HepG2 (cell line): ENCODE results near the gene ZBTB37. TPM values are rescaled to one million over a fixed set of nuclear protein-coding genes. Genes with fewer than 3 reads are reported as not detected.
"Not testable (repeated sequence)": the region's sequence is repeated elsewhere in the genome, so short reads cannot be mapped to it uniquely, and the experiment has no call there.

Experiments
- ATAC-seq: fragments of 200-7000 bp; cut with Tn5 transposase; 3 replicates; pipeline ENCODE4 v1.9.1; 2020; ENCODE audit warnings: mild to moderate bottlenecking, moderate library complexity
- BruUV-seq: library from RNA; stranded (reverse); fragments of 400-500 nt; replicated peaks from 2 replicates; lab custom pipeline; 2021; lab: Mats Ljungman, UMichigan
- CTCF ChIA-PET: fragments of 300-600 bp; formaldehyde crosslinking; extraction: SDS; loops from one replicate; lab custom pipeline; 2021; ENCODE audit warnings: low total read pairs, inconsistent platforms, low intra/inter-chr PET ratio; lab: Yijun Ruan, JAX
- POLR2A ChIA-PET: fragments of 350-600 bp; sonication (Branson Sonifier 250); formaldehyde crosslinking; loops from one replicate; lab custom pipeline; 2020; ENCODE audit warnings: antibody characterized with exemption, inconsistent platforms; lab: Yijun Ruan, JAX
- DNase-seq: peaks from one replicate; pipeline ENCODE4 v3.0.0-alpha.2; 2015; ENCODE audit warnings: low spot score
- FAIRE-seq: peaks from 3 replicates; lab custom pipeline; 2011; peaks lifted over from hg19 to GRCh38; lab: Jason Lieb, UNC
- H2AFZ ChIP-seq: one replicate; pipeline ENCODE4 v1.6.1; 2011; ENCODE audit warnings: low read length, inconsistent platforms
- H3K27ac ChIP-seq: fragments of 300-600 bp; 3 replicates; pipeline ENCODE4 v1.8.0; 2011; ENCODE audit warnings: mixed run types, mild to moderate bottlenecking, mixed read lengths, low read length, inconsistent platforms; ENCODE audit not compliant: insufficient read depth; ENCODE audit errors: extremely low read length
- H3K27me3 ChIP-seq, 2 experiments: fragments of 200-600 bp in 1 of 2; 2 replicates in 1 of 2; 3 replicates in 1 of 2; pipeline versions ENCODE4 v1.6.0 to v1.8.0; 2011; ENCODE audit warnings: low read length in 2 of 2, mild to moderate bottlenecking in 2 of 2, moderate library complexity in 2 of 2, inconsistent platforms in 1 of 2; ENCODE audit not compliant: insufficient read depth in 2 of 2, control insufficient read depth in 1 of 2
- H3K36me3 ChIP-seq, 2 experiments: fragments of 200-600 bp in 1 of 2; replicated peaks in 1 of 2; 2 replicates in 1 of 2; 3 replicates in 1 of 2; pipeline versions ENCODE4 v1.5.1 to v1.8.0; 2011; ENCODE audit warnings: low read length in 2 of 2, inconsistent platforms in 1 of 2; ENCODE audit not compliant: insufficient read depth in 2 of 2, control insufficient read depth in 1 of 2
- H3K4me1 ChIP-seq: 2 replicates; pipeline ENCODE4 v1.5.1; 2012; ENCODE audit warnings: low read length, inconsistent platforms; ENCODE audit not compliant: insufficient read depth
- H3K4me2 ChIP-seq: 2 replicates; pipeline ENCODE4 v1.6.0; 2011; ENCODE audit warnings: low read depth, low read length, inconsistent platforms
- H3K4me3 ChIP-seq, 3 experiments: fragments of 200-600 bp in 1 of 3; sonication (generic), shearing (Covaris generic) in 1 of 3; replicated peaks in 1 of 3; 2 replicates each; pipeline ENCODE4 v1.5.1; 2011 to 2016; ENCODE audit warnings: low read length in 3 of 3, inconsistent platforms in 2 of 3, low read depth in 2 of 3, mild to moderate bottlenecking in 2 of 3, control low read depth in 1 of 3, mixed read lengths in 1 of 3; ENCODE audit not compliant: insufficient read depth in 1 of 3
- H3K79me2 ChIP-seq: one replicate; pipeline ENCODE4 v1.6.1; 2011; ENCODE audit warnings: low read length, inconsistent platforms; ENCODE audit not compliant: insufficient read depth
- H3K9ac ChIP-seq: 2 replicates; pipeline ENCODE4 v1.6.0; 2011; ENCODE audit warnings: mild to moderate bottlenecking, low read depth, low read length, inconsistent platforms; ENCODE audit not compliant: insufficient read depth
- H3K9me3 ChIP-seq: 2 replicates; pipeline ENCODE4 v1.5.1; 2012; ENCODE audit warnings: mild to moderate bottlenecking, low read length
- H4K20me1 ChIP-seq: 2 replicates; pipeline ENCODE4 v1.6.0; 2011; ENCODE audit warnings: inconsistent platforms, mild to moderate bottlenecking, low read length, moderate library complexity; ENCODE audit not compliant: insufficient read depth
- ARID3A ChIP-seq: IDR thresholded peaks from 2 replicates; pipeline ENCODE4 v1.6.1; 2012; ENCODE audit warnings: low read depth, low read length, improper control_type of control experiment
- ZNF749 ChIP-seq: sonication (generic); formaldehyde crosslinking; IDR thresholded peaks from 2 replicates; pipeline ENCODE4 v1.8.0; 2022; ENCODE audit warnings: mild to moderate bottlenecking, missing genetic modification reagents, moderate library complexity, borderline replicate concordance
- ZSCAN20 ChIP-seq: sonication (generic); formaldehyde crosslinking; IDR thresholded peaks from 2 replicates; pipeline ENCODE4 v1.4.0; 2020; ENCODE audit warnings: missing genetic modification reagents, mild to moderate bottlenecking, borderline replicate concordance
- WGBS: methylation state at CpG from one replicate; pipeline ENCODE4 v1.1.6; 2017; ENCODE audit warnings: low lambda C conversion rate; 5-methylcytosine and 5-hydroxymethylcytosine counted together
- in situ Hi-C: cut with HindIII; loops from 2 replicates; pipeline ENCODE4 v1.10.0; 2017; ENCODE audit warnings: low pct_unique_long_range_greater_than_20kb; ENCODE audit not compliant: extremely low pct_ligation_motif_present
- intact Hi-C: fragments of 100-400 bp; cut with micrococcal nuclease; formaldehyde crosslinking; loops from one replicate; pipeline ENCODE4 v1.10.0; 2022; ENCODE audit not compliant: unreplicated experiment
- polyA plus RNA-seq, 8 experiments: library from polyadenylated mRNA; depleted of rRNA in 3 of 8; stranded (reverse) in 7 of 8; unstranded in 1 of 8; fragments of >200 nt; fragmentation: Illumina TruSeq in 4 of 8; extraction: Trizol in 4 of 8; gene quantifications; 2 replicates each; pipeline versions ENCODE4 v1.2.1 to v1.2.3, GENCODE V29; 2011 to 2016; ENCODE audit warnings: low read depth in 4 of 8, missing spikeins in 1 of 8, mixed read lengths in 1 of 8; ENCODE audit not compliant: insufficient read depth in 1 of 8
- total RNA-seq, 5 experiments: library from RNA; depleted of rRNA; stranded (reverse); fragments of >200 nt; fragmentation: Illumina TruSeq; extraction: Trizol; gene quantifications; 2 replicates each; pipeline ENCODE4 v1.2.3, GENCODE V29; 2016; ENCODE audit warnings: low read depth in 1 of 5

ZBTB37 gene
- total and polyA plus RNA-seq, 2 of the 13 experiments (the other 11 are each of a cell fraction or from before 2014, with no cell fraction given) = 2.6 to 7.7 TPM

DNA sequence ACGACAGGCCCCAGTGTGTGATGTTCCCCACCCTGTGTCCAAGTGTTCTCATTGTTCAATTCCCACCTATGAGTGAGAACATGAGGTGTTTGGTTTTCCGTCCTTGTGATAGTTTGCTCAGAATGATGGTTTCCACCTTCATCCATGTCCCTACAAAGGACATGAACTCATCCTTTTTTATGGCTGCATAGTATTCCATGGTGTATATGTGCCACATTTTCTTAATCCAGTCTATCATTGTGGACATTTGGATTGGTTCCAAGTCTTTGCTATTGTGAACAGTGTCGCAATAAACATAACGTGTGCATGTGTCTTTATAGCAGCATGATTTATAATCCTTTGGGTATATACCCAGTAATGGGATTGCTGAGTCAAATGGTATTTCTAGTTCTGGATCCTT, 12.9 kb downstream of the ZBTB37 start:
- intact Hi-C loops = not testable (repeated sequence)
- WGBS = 96% methylated on average over 4 of the region's 4 CpGs

GRCh38 chr1:173884701-173885100, 16.5 kb downstream of the ZBTB37 start:
- no peak for ATAC-seq
- DNase-seq = no peak
- POLR2A ChIA-PET = interaction anchor here (1.0 kb wide), 1 partner anchor 16 kb away, joined by 3 read pairs; the partner anchor contains the start of gene ZBTB37

More for the DNA sequence above, 12.9 kb downstream of the ZBTB37 start:
- H3K4me3 ChIP-seq, FAIRE-seq, H3K27ac ChIP-seq, H3K9me3 ChIP-seq, H3K9ac ChIP-seq, DNase-seq, POLR2A ChIA-PET, H3K4me2 ChIP-seq, BruUV-seq, ATAC-seq, H2AFZ ChIP-seq, in situ Hi-C loops, H3K27me3 ChIP-seq, H3K4me1 ChIP-seq, H4K20me1 ChIP-seq, CTCF ChIA-PET, H3K79me2 ChIP-seq: not testable (repeated sequence)
- H3K36me3 ChIP-seq = peaks cover 6 to 22% of the 10 kb centered on the region in 2 experiments; a peak in 4 of 5 replicates

More at GRCh38 chr1:173884701-173885100, 16.5 kb downstream of the ZBTB37 start:
- no peak overlapping the region for H2AFZ ChIP-seq
- H4K20me1 ChIP-seq = no peaks in the 10 kb centered on the region
- no peaks in the 10 kb centered on the region for H3K27me3 ChIP-seq
- H3K79me2 ChIP-seq = no peaks in the 10 kb centered on the region
- TF ChIP-seq ZSCAN20 (CRISPR knock-in tag) (no peak), ARID3A (no peak), ZNF749 (CRISPR knock-in tag) (no peak)
- in situ Hi-C loops = no loop called here
- no peak overlapping the region for H3K9ac ChIP-seq
- CTCF ChIA-PET = no interaction called here
- H3K27ac ChIP-seq = no peak overlapping the region
- H3K9me3 ChIP-seq = no peaks in the 10 kb centered on the region
- intact Hi-C loops = no loop called here
- no peaks in the 10 kb centered on the region for H3K4me1 ChIP-seq
- H3K4me3 ChIP-seq = no peak overlapping the region
- H3K4me2 ChIP-seq = no peak overlapping the region
- H3K36me3 ChIP-seq = peaks cover 8 to 14% of the 10 kb centered on the region in 2 experiments
- 96% methylated on average over 5 of the region's 5 CpGs for WGBS
- no peak for FAIRE-seq
- no TSS peak for BruUV-seq
